Breast epithelium (tissue), 3 donors: Measurements from ENCODE around the gene TMEM218.

ENCODE experiments used
- POLR2A ChIP-seq: fragments of 450-650 bp; IDR thresholded peaks from one replicate; pipeline ENCODE4 v1.6.1; 2016; ENCODE audit warnings: antibody characterized with exemption, mild to moderate bottlenecking, moderate library complexity
- POLR2AphosphoS5 ChIP-seq, 3 donors: sonication (generic); formaldehyde crosslinking; IDR thresholded peaks; one replicate each; pipeline ENCODE4 v1.6.1; 2017; ENCODE audit warnings: antibody characterized with exemption in 3 of 3
- TF ChIP-seq, protein P1 (sequence below), 3 donors: fragments of 450-650 bp; IDR thresholded peaks; one replicate each; pipeline ENCODE4 v1.5.1; 2016 to 2017; ENCODE audit warnings: antibody characterized with exemption in 3 of 3, mild to moderate bottlenecking in 3 of 3, moderate library complexity in 3 of 3

DNA sequence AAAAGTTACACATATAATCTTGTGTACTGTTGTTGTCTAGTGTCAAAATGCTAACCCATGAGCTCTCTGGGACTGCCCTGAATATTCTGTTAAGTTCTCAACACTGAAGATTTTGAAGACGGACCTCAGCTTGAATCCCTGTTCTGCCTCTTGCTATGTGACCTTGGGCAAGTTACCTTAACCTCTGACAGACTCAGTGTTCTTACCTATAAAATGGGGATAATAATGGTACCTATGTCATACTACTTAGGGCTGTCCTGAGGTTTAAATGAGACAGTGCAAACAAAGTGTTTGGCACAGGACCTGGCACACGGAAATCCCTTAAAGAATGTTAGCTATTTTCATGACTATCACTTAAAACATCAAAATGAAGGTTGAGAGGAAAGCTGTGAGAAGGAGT, 11.3 kb downstream of the TMEM218 start:
- TF ChIP-seq POLR2A, result no peak
- TF ChIP-seq, protein P1, sequence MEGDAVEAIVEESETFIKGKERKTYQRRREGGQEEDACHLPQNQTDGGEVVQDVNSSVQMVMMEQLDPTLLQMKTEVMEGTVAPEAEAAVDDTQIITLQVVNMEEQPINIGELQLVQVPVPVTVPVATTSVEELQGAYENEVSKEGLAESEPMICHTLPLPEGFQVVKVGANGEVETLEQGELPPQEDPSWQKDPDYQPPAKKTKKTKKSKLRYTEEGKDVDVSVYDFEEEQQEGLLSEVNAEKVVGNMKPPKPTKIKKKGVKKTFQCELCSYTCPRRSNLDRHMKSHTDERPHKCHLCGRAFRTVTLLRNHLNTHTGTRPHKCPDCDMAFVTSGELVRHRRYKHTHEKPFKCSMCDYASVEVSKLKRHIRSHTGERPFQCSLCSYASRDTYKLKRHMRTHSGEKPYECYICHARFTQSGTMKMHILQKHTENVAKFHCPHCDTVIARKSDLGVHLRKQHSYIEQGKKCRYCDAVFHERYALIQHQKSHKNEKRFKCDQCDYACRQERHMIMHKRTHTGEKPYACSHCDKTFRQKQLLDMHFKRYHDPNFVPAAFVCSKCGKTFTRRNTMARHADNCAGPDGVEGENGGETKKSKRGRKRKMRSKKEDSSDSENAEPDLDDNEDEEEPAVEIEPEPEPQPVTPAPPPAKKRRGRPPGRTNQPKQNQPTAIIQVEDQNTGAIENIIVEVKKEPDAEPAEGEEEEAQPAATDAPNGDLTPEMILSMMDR (IDR thresholded peaks at IDR 0.05), result no peak
- no peak for TF ChIP-seq POLR2AphosphoS5 (IDR thresholded peaks at IDR 0.05)
